Measurements from ENCODE around the gene FGF22. TPM values are rescaled to one million over a fixed set of nuclear protein-coding genes. Genes with fewer than 3 reads are reported as not detected.
A peak's percentile ranks its signal among the peaks of the same experiment; 100 is the strongest.

Gene FGF22
- total RNA-seq, 4 donors from 2014 or later, result 0.30 to 9.0 (median 3.4) TPM

- H3K27me3 ChIP-seq, result no peaks in the 10 kb centered on the region
- TF ChIP-seq, protein P1, sequence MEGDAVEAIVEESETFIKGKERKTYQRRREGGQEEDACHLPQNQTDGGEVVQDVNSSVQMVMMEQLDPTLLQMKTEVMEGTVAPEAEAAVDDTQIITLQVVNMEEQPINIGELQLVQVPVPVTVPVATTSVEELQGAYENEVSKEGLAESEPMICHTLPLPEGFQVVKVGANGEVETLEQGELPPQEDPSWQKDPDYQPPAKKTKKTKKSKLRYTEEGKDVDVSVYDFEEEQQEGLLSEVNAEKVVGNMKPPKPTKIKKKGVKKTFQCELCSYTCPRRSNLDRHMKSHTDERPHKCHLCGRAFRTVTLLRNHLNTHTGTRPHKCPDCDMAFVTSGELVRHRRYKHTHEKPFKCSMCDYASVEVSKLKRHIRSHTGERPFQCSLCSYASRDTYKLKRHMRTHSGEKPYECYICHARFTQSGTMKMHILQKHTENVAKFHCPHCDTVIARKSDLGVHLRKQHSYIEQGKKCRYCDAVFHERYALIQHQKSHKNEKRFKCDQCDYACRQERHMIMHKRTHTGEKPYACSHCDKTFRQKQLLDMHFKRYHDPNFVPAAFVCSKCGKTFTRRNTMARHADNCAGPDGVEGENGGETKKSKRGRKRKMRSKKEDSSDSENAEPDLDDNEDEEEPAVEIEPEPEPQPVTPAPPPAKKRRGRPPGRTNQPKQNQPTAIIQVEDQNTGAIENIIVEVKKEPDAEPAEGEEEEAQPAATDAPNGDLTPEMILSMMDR (IDR thresholded peaks at IDR 0.05), result no peak
- TF ChIP-seq EP300 (IDR thresholded peaks at IDR 0.05), result no peak
- no peak for TF ChIP-seq POLR2A (IDR thresholded peaks at IDR 0.05)
- peaks cover 0 to 37% (median 18%) of the 10 kb centered on the region in 4 donors for H3K4me1 ChIP-seq
- H3K9me3 ChIP-seq, result no peaks in the 10 kb centered on the region
- 91 to 92% methylated on average over 30 of the region's 30 CpGs for WGBS, 2 donors
- no peak for DNase-seq (ENCODE audit: low spot score in 2 of 2)
- H3K4me3 ChIP-seq, result no peak overlapping the region
- H3K27ac ChIP-seq, result no peak overlapping the region
- peaks cover 3 to 56% (median 9%) of the 10 kb centered on the region in 3 donors for H3K36me3 ChIP-seq
Observed at GRCh38 chr19:629961-630714, 9.5 kb upstream of the FGF22 start.

- Histone ChIP-seq H3K27me3 (no peaks in the 10 kb centered on the region), H3K27ac (peak overlapping the region; percentile 7 to 85 (median 74)), H3K9me3 (no peaks in the 10 kb centered on the region), H3K36me3 (peaks cover 0 to 36% (median 9%) of the 10 kb centered on the region in 3 donors), H3K4me1 (peaks cover 0 to 37% (median 18%) of the 10 kb centered on the region in 4 donors), H3K4me3 (peak overlapping the region; percentile 71 to 95 (median 88))
- 0 to 15% methylated on average over 12 to 20 of the region's 35 CpGs for WGBS, 2 donors
- TF ChIP-seq, protein P1 (IDR thresholded peaks at IDR 0.05), result no peak
- no peak for TF ChIP-seq POLR2A (IDR thresholded peaks at IDR 0.05)
- TF ChIP-seq EP300 (IDR thresholded peaks at IDR 0.05), result no peak
- peak in 1 of 2 donors; percentile 52 for DNase-seq (ENCODE audit: low spot score in 2 of 2)
Observed at GRCh38 chr19:632579-633067, 7.1 kb upstream of the FGF22 start.

GRCh38 chr19:633068-633785 is 6.5 kb upstream of the FGF22 start, which contains the start of gene POLRMT:
POLRMT (minus strand) TSS chr19:633537; CDS start chr19:633512, 25 bp downstream.
- TF ChIP-seq POLR2A (IDR thresholded peaks at IDR 0.05) (peak in 1 of 2 donors; percentile 52), EP300 (IDR thresholded peaks at IDR 0.05) (peak; percentile 77 to 81)
- TF ChIP-seq, protein P1 (IDR thresholded peaks at IDR 0.05), result peak in 2 of 5 experiments; percentile 44 to 48
- Histone ChIP-seq H3K36me3 (peaks cover 0 to 31% (median 5%) of the 10 kb centered on the region in 3 donors), H3K27ac (peak within 1 kb of the TSS; percentile 56 to 85 (median 78)), H3K27me3 (no peaks in the 10 kb centered on the region), H3K4me3 (peak within 1 kb of the TSS; percentile 71 to 95 (median 88)), H3K4me1 (peaks cover 0 to 37% (median 18%) of the 10 kb centered on the region in 4 donors), H3K9me3 (no peaks in the 10 kb centered on the region)
- peak; percentile 98 for DNase-seq (ENCODE audit: low spot score in 2 of 2)
- 1% methylated on average over 37 to 45 of the region's 67 CpGs for WGBS, 2 donors

DNA sequence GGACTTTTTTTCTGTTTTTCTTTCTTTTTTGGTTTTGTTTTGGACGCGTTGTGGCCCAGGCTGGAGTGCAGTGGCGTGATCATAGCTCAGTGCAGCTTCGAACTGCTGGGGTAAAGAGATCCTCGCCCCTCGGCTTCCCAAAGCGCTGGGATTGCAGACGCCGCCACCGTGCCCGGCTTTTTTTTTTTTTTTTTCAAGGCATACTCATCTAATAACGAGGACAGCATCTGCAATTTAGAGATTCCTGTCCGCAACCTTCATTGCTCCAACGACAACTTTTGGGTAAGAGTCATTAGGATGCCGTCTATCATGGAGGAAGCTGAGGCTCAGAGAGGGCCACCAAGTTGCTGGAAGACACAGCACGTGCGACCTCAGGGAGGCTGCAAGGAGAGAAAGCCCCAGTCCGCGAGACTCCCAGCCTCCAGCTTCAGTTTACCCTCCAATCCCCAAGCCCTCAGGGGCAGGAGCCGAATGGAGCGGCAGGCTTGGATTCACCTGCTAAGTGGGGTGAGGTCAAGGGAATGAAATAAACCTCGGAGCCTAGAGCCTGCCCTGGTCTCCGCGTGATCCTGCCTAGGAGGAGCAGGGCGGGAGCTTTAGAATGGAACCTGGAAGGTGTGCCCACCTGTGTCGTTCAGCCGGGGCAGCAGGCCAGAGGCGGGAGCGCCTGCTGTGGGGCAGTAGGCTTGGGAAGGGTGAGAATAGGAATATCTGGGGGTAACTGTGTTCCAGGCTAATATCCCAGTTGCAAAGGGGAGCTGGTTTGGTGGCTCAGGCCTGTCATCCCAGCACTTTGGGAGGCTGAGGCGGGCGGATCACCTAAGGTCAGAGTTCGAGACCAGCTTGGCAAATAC is 5.7 kb upstream of the FGF22 start:
- TF ChIP-seq, protein P1 (IDR thresholded peaks at IDR 0.05), result no peak
- no peak for TF ChIP-seq POLR2A (IDR thresholded peaks at IDR 0.05)
- no peak for TF ChIP-seq EP300 (IDR thresholded peaks at IDR 0.05)
- no peak for DNase-seq (ENCODE audit: low spot score in 2 of 2)
- H3K27ac ChIP-seq, result peak overlapping the region; percentile 21 to 85 (median 78)
- H3K9me3 ChIP-seq, result no peaks in the 10 kb centered on the region
- WGBS, 2 donors, result 22 to 23% methylated on average over 32 of the region's 32 CpGs
- H3K27me3 ChIP-seq, result no peaks in the 10 kb centered on the region
- H3K4me1 ChIP-seq, result peaks cover 0 to 44% (median 23%) of the 10 kb centered on the region in 4 donors
- H3K36me3 ChIP-seq, result peaks cover 0 to 23% (median 0%) of the 10 kb centered on the region in 3 donors
- H3K4me3 ChIP-seq, result peak overlapping the region; percentile 71 to 95 (median 85)

Data from tibial nerve (tissue), 4 donors.